HepG2 (cell line): Measurements from ENCODE around the gene EEFSEC. TPM values are rescaled to one million over a fixed set of nuclear protein-coding genes. Genes with fewer than 3 reads are reported as not detected.

Source experiments
- ATAC-seq: fragments of 200-7000 bp; cut with Tn5 transposase; 3 replicates; pipeline ENCODE4 v1.9.1; 2020; ENCODE audit warnings: mild to moderate bottlenecking, moderate library complexity
- BruUV-seq: library from RNA; stranded (reverse); fragments of 400-500 nt; replicated peaks from 2 replicates; lab custom pipeline; 2021; lab: Mats Ljungman, UMichigan
- CTCF ChIA-PET: fragments of 300-600 bp; formaldehyde crosslinking; extraction: SDS; loops from one replicate; lab custom pipeline; 2021; ENCODE audit warnings: low total read pairs, inconsistent platforms, low intra/inter-chr PET ratio; lab: Yijun Ruan, JAX
- POLR2A ChIA-PET: fragments of 350-600 bp; sonication (Branson Sonifier 250); formaldehyde crosslinking; loops from one replicate; lab custom pipeline; 2020; ENCODE audit warnings: antibody characterized with exemption, inconsistent platforms; lab: Yijun Ruan, JAX
- DNase-seq: peaks from one replicate; pipeline ENCODE4 v3.0.0-alpha.2; 2015; ENCODE audit warnings: low spot score
- FAIRE-seq: peaks from 3 replicates; lab custom pipeline; 2011; peaks lifted over from hg19 to GRCh38; lab: Jason Lieb, UNC
- H2AFZ ChIP-seq: one replicate; pipeline ENCODE4 v1.6.1; 2011; ENCODE audit warnings: low read length, inconsistent platforms
- H3K27ac ChIP-seq: fragments of 300-600 bp; 3 replicates; pipeline ENCODE4 v1.8.0; 2011; ENCODE audit warnings: mixed run types, mild to moderate bottlenecking, mixed read lengths, low read length, inconsistent platforms; ENCODE audit not compliant: insufficient read depth; ENCODE audit errors: extremely low read length
- H3K27me3 ChIP-seq, 2 experiments: fragments of 200-600 bp in 1 of 2; 2 replicates in 1 of 2; 3 replicates in 1 of 2; pipeline versions ENCODE4 v1.6.0 to v1.8.0; 2011; ENCODE audit warnings: low read length in 2 of 2, mild to moderate bottlenecking in 2 of 2, moderate library complexity in 2 of 2, inconsistent platforms in 1 of 2; ENCODE audit not compliant: insufficient read depth in 2 of 2, control insufficient read depth in 1 of 2
- H3K36me3 ChIP-seq, 2 experiments: fragments of 200-600 bp in 1 of 2; replicated peaks in 1 of 2; 2 replicates in 1 of 2; 3 replicates in 1 of 2; pipeline versions ENCODE4 v1.5.1 to v1.8.0; 2011; ENCODE audit warnings: low read length in 2 of 2, inconsistent platforms in 1 of 2; ENCODE audit not compliant: insufficient read depth in 2 of 2, control insufficient read depth in 1 of 2
- H3K4me1 ChIP-seq: 2 replicates; pipeline ENCODE4 v1.5.1; 2012; ENCODE audit warnings: low read length, inconsistent platforms; ENCODE audit not compliant: insufficient read depth
- H3K4me2 ChIP-seq: 2 replicates; pipeline ENCODE4 v1.6.0; 2011; ENCODE audit warnings: low read depth, low read length, inconsistent platforms
- H3K4me3 ChIP-seq, 3 experiments: fragments of 200-600 bp in 1 of 3; sonication (generic), shearing (Covaris generic) in 1 of 3; replicated peaks in 1 of 3; 2 replicates each; pipeline ENCODE4 v1.5.1; 2011 to 2016; ENCODE audit warnings: low read length in 3 of 3, inconsistent platforms in 2 of 3, low read depth in 2 of 3, mild to moderate bottlenecking in 2 of 3, control low read depth in 1 of 3, mixed read lengths in 1 of 3; ENCODE audit not compliant: insufficient read depth in 1 of 3
- H3K79me2 ChIP-seq: one replicate; pipeline ENCODE4 v1.6.1; 2011; ENCODE audit warnings: low read length, inconsistent platforms; ENCODE audit not compliant: insufficient read depth
- H3K9ac ChIP-seq: 2 replicates; pipeline ENCODE4 v1.6.0; 2011; ENCODE audit warnings: mild to moderate bottlenecking, low read depth, low read length, inconsistent platforms; ENCODE audit not compliant: insufficient read depth
- H3K9me3 ChIP-seq: 2 replicates; pipeline ENCODE4 v1.5.1; 2012; ENCODE audit warnings: mild to moderate bottlenecking, low read length
- H4K20me1 ChIP-seq: 2 replicates; pipeline ENCODE4 v1.6.0; 2011; ENCODE audit warnings: inconsistent platforms, mild to moderate bottlenecking, low read length, moderate library complexity; ENCODE audit not compliant: insufficient read depth
- HOXA9 ChIP-seq: sonication (generic); formaldehyde crosslinking; IDR thresholded peaks from 2 replicates; pipeline ENCODE4 v1.8.1; 2022; ENCODE audit warnings: missing genetic modification reagents, mild to moderate bottlenecking, moderate library complexity, borderline replicate concordance
- RXRB ChIP-seq: IDR thresholded peaks from 2 replicates; pipeline ENCODE4 v1.6.1; 2016; ENCODE audit warnings: borderline replicate concordance, missing genetic modification reagents, missing compliant biosample characterization
- SCMH1 ChIP-seq: sonication (generic); formaldehyde crosslinking; IDR thresholded peaks from 2 replicates; pipeline ENCODE4 v1.9.0; 2021; ENCODE audit warnings: missing genetic modification reagents, mild to moderate bottlenecking, borderline replicate concordance
- TRIM24 ChIP-seq: sonication (generic); formaldehyde crosslinking; IDR thresholded peaks from 2 replicates; pipeline ENCODE4 v1.8.0; 2022; ENCODE audit warnings: mild to moderate bottlenecking, missing genetic modification reagents
- ZNF577 ChIP-seq: sonication (generic); formaldehyde crosslinking; IDR thresholded peaks from 2 replicates; pipeline ENCODE4 v1.4.0; 2020; ENCODE audit warnings: mild to moderate bottlenecking, low read depth, missing genetic modification reagents, borderline replicate concordance
- WGBS: methylation state at CpG from one replicate; pipeline ENCODE4 v1.1.6; 2017; ENCODE audit warnings: low lambda C conversion rate; 5-methylcytosine and 5-hydroxymethylcytosine counted together
- in situ Hi-C: cut with HindIII; loops from 2 replicates; pipeline ENCODE4 v1.10.0; 2017; ENCODE audit warnings: low pct_unique_long_range_greater_than_20kb; ENCODE audit not compliant: extremely low pct_ligation_motif_present
- intact Hi-C: fragments of 100-400 bp; cut with micrococcal nuclease; formaldehyde crosslinking; loops from one replicate; pipeline ENCODE4 v1.10.0; 2022; ENCODE audit not compliant: unreplicated experiment
- polyA plus RNA-seq, 8 experiments: library from polyadenylated mRNA; depleted of rRNA in 3 of 8; stranded (reverse) in 7 of 8; unstranded in 1 of 8; fragments of >200 nt; fragmentation: Illumina TruSeq in 4 of 8; extraction: Trizol in 4 of 8; gene quantifications; 2 replicates each; pipeline versions ENCODE4 v1.2.1 to v1.2.3, GENCODE V29; 2011 to 2016; ENCODE audit warnings: low read depth in 4 of 8, missing spikeins in 1 of 8, mixed read lengths in 1 of 8; ENCODE audit not compliant: insufficient read depth in 1 of 8
- total RNA-seq, 5 experiments: library from RNA; depleted of rRNA; stranded (reverse); fragments of >200 nt; fragmentation: Illumina TruSeq; extraction: Trizol; gene quantifications; 2 replicates each; pipeline ENCODE4 v1.2.3, GENCODE V29; 2016; ENCODE audit warnings: low read depth in 1 of 5
- TF ChIP-seq, protein P1 (sequence below): sonication (generic); formaldehyde crosslinking; IDR thresholded peaks from 2 replicates; pipeline ENCODE4 v1.4.0; 2020; ENCODE audit warnings: missing genetic modification reagents
- TF ChIP-seq, protein P2 (sequence below): sonication (generic); formaldehyde crosslinking; IDR thresholded peaks from 2 replicates; pipeline ENCODE4 v1.8.0; 2022; ENCODE audit warnings: missing genetic modification reagents, mild to moderate bottlenecking, moderate library complexity, borderline replicate concordance

Gene EEFSEC
- total and polyA plus RNA-seq, 2 of the 13 experiments (the other 11 are each of a cell fraction or from before 2014, with no cell fraction given): 6.4 to 24.2 TPM

DNA sequence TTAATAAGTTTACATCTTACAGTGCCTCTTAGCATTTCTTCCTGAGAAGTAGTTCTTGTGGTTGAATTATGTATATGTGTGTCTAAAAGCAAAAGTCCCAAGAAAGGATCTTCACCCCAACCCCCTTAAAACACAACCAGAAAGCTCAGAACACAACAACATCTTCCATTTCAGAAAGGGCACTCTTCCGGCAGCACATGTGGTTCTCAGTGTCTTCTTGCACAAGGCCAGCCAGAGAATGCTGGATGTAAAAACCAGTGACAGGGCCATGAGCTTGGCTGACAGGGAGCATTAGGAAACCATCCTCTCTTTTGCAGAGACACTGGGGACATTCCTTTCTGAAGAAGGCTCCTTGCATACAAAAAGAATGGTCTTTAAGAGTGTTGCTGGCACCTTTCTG is 45.0 kb downstream of the EEFSEC start (continued):
- TF ChIP-seq, protein P1, sequence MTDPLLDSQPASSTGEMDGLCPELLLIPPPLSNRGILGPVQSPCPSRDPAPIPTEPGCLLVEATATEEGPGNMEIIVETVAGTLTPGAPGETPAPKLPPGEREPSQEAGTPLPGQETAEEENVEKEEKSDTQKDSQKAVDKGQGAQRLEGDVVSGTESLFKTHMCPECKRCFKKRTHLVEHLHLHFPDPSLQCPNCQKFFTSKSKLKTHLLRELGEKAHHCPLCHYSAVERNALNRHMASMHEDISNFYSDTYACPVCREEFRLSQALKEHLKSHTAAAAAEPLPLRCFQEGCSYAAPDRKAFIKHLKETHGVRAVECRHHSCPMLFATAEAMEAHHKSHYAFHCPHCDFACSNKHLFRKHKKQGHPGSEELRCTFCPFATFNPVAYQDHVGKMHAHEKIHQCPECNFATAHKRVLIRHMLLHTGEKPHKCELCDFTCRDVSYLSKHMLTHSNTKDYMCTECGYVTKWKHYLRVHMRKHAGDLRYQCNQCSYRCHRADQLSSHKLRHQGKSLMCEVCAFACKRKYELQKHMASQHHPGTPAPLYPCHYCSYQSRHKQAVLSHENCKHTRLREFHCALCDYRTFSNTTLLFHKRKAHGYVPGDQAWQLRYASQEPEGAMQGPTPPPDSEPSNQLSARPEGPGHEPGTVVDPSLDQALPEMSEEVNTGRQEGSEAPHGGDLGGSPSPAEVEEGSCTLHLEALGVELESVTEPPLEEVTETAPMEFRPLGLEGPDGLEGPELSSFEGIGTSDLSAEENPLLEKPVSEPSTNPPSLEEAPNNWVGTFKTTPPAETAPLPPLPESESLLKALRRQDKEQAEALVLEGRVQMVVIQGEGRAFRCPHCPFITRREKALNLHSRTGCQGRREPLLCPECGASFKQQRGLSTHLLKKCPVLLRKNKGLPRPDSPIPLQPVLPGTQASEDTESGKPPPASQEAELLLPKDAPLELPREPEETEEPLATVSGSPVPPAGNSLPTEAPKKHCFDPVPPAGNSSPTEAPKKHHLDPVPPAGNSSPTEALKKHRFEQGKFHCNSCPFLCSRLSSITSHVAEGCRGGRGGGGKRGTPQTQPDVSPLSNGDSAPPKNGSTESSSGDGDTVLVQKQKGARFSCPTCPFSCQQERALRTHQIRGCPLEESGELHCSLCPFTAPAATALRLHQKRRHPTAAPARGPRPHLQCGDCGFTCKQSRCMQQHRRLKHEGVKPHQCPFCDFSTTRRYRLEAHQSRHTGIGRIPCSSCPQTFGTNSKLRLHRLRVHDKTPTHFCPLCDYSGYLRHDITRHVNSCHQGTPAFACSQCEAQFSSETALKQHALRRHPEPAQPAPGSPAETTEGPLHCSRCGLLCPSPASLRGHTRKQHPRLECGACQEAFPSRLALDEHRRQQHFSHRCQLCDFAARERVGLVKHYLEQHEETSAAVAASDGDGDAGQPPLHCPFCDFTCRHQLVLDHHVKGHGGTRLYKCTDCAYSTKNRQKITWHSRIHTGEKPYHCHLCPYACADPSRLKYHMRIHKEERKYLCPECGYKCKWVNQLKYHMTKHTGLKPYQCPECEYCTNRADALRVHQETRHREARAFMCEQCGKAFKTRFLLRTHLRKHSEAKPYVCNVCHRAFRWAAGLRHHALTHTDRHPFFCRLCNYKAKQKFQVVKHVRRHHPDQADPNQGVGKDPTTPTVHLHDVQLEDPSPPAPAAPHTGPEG (CRISPR knock-in tag): no peak
- TF ChIP-seq RXRB (CRISPR knock-in tag) (no peak), SCMH1 (no peak), HOXA9 (CRISPR knock-in tag) (no peak)
- TF ChIP-seq, all 625 proteins: peak for 0

DNA sequence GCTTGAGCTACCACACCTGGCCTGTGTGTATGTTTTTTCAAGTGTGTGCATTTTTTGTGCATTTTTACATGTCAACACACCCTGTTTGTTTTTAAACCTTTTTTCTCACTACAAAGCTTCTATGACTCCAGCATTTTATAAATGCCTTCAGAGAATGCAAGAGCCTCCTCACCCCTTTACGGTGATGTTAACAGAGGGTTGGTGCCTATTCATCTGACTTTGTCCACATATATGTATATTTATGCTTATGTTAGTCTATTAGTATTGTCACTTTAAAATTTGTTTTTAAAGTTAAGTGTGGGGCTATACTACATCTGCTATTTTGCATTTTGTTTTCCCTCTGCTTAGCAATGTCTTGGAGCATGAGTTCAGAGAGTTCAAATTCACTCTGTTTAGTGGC is 45.8 kb downstream of the EEFSEC start:
- H3K4me3 ChIP-seq: no peak overlapping the region
- FAIRE-seq: no peak
- intact Hi-C loops: no loop called here

More for the DNA sequence above, 45.8 kb downstream of the EEFSEC start:
- ChIA-PET POLR2A (no interaction called here), CTCF (no interaction called here)
- Histone ChIP-seq H3K27ac (no peak overlapping the region), H2AFZ (no peak overlapping the region), H3K4me2 (no peak overlapping the region), H4K20me1 (no peaks in the 10 kb centered on the region), H3K79me2 (peaks cover 2% of the 10 kb centered on the region), H3K27me3 (no peaks in the 10 kb centered on the region), H3K9ac (no peak overlapping the region), H3K36me3 (peaks cover 4 to 7% of the 10 kb centered on the region in 2 experiments; a peak in 4 of 5 replicates), H3K9me3 (no peaks in the 10 kb centered on the region), H3K4me1 (peaks cover 32% of the 10 kb centered on the region)
- in situ Hi-C loops: no loop called here
- 97% methylated on average over 1 of the region's 1 CpG for WGBS
- no peak for ATAC-seq
- no peak for TF ChIP-seq ZNF577 (CRISPR knock-in tag)
- TF ChIP-seq, protein P2, sequence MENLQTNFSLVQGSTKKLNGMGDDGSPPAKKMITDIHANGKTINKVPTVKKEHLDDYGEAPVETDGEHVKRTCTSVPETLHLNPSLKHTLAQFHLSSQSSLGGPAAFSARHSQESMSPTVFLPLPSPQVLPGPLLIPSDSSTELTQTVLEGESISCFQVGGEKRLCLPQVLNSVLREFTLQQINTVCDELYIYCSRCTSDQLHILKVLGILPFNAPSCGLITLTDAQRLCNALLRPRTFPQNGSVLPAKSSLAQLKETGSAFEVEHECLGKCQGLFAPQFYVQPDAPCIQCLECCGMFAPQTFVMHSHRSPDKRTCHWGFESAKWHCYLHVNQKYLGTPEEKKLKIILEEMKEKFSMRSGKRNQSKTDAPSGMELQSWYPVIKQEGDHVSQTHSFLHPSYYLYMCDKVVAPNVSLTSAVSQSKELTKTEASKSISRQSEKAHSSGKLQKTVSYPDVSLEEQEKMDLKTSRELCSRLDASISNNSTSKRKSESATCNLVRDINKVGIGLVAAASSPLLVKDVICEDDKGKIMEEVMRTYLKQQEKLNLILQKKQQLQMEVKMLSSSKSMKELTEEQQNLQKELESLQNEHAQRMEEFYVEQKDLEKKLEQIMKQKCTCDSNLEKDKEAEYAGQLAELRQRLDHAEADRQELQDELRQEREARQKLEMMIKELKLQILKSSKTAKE (CRISPR knock-in tag): no peak
- no peak for TF ChIP-seq TRIM24 (CRISPR knock-in tag)
- BruUV-seq: no TSS peak
- no peak for DNase-seq
